Astrocyte (in vitro differentiated cells and primary cell): Measurements from ENCODE around the gene SMIM43.

Source experiments
- CTCF ChIP-seq: IDR thresholded peaks from 2 replicates; pipeline ENCODE4 v1.5.1; 2011; ENCODE audit warnings: low read depth, mild to moderate bottlenecking, inconsistent platforms, low read length, moderate library complexity; ENCODE audit not compliant: insufficient read depth
- EZH2 ChIP-seq: IDR thresholded peaks from 2 replicates; pipeline ENCODE4 v1.6.1; 2012; ENCODE audit warnings: mild to moderate bottlenecking, low read length, inconsistent platforms; ENCODE audit not compliant: insufficient read depth

DNA sequence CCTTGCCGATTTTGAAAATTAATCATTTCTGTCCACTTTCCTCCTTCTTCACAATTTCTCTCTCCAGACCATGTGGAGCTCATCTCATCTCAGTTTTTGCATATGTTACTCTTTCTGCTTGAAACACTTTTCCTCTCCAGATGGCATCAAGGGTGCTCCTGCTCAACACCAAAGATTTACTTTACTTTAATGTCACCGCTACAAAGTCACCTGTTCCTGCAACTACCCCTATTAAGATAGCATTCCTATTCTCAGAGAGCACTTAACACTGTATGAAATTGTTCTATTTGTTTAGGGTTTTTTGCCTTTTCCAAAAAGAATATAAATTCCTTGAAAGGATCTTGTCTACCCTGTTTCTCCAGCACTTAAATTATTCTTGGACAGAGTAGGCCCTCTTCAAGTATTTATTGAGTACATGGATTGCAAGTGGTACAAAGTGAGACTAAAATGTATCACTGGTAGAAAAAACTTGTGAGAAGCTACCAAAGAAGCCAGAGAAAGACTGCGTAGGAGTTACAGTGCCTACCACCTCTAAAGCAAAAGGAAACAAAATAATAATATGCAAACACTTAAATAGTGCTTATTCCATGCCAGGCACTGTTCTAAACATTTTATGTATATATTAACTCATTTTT lies 35.0 kb upstream of the SMIM43 start:
- TF ChIP-seq CTCF (no peak), EZH2 (no peak)
